Osteocyte (in vitro differentiated cells): ENCODE results near the gene MTUS2. TPM values are rescaled to one million over a fixed set of nuclear protein-coding genes. Genes with fewer than 3 reads are reported as not detected.
"Not testable (repeated sequence)": the region's sequence is repeated elsewhere in the genome, so short reads cannot be mapped to it uniquely, and the experiment has no call there.

ENCODE experiments used
- DNase-seq: peaks from one replicate; pipeline ENCODE4 v3.0.0; 2021; ENCODE audit warnings: mixed read lengths; ENCODE audit not compliant: unreplicated experiment; ENCODE audit errors: extremely low spot score
- H3K27ac Mint-ChIP-seq: one replicate; pipeline ENCODE4 v1.8.0; 2021; ENCODE audit warnings: mild to moderate bottlenecking, mixed read lengths; ENCODE audit not compliant: unreplicated experiment
- H3K27me3 Mint-ChIP-seq: one replicate; pipeline ENCODE4 v1.8.0; 2021; ENCODE audit warnings: mixed read lengths; ENCODE audit not compliant: unreplicated experiment
- H3K36me3 Mint-ChIP-seq: one replicate; pipeline ENCODE4 v1.8.0; 2021; ENCODE audit warnings: mixed read lengths; ENCODE audit not compliant: unreplicated experiment
- H3K4me1 Mint-ChIP-seq: one replicate; pipeline ENCODE4 v1.8.0; 2021; ENCODE audit warnings: mixed read lengths; ENCODE audit not compliant: unreplicated experiment
- H3K4me3 Mint-ChIP-seq: one replicate; pipeline ENCODE4 v1.8.0; 2021; ENCODE audit warnings: mild to moderate bottlenecking, moderate library complexity, mixed read lengths; ENCODE audit not compliant: unreplicated experiment
- H3K9me3 Mint-ChIP-seq: one replicate; pipeline ENCODE4 v1.8.0; 2021; ENCODE audit warnings: mixed read lengths; ENCODE audit not compliant: unreplicated experiment
- CTCF ChIP-seq: fragments of 200-600 bp; sonication (generic); IDR thresholded peaks from 2 replicates; pipeline ENCODE4 v1.5.0; 2021; ENCODE audit warnings: antibody characterized with exemption, mild to moderate bottlenecking, moderate library complexity
- total RNA-seq: library from RNA; stranded (reverse); gene quantifications from 2 replicates; pipeline ENCODE4 v1.2.1, GENCODE V29; 2021

The MTUS2 gene
- total RNA-seq, 1 donor from 2014 or later, result 0.05 TPM

GRCh38 chr13:29187584-29187983, 367.4 kb downstream of the MTUS2 start:
- Mint-ChIP-seq H3K4me1 (no peaks in the 10 kb centered on the region), H3K27me3 (no peaks in the 10 kb centered on the region), H3K9me3 (peaks cover 38% of the 10 kb centered on the region), H3K4me3 (no peak overlapping the region), H3K27ac (no peak overlapping the region), H3K36me3 (no peaks in the 10 kb centered on the region)
- no peak for TF ChIP-seq CTCF
- no peak for DNase-seq

- no peak overlapping the region for H3K27ac Mint-ChIP-seq
- no peaks in the 10 kb centered on the region for H3K27me3 Mint-ChIP-seq
- H3K36me3 Mint-ChIP-seq, result no peaks in the 10 kb centered on the region
- no peak for DNase-seq
- no peak for TF ChIP-seq CTCF
- no peaks in the 10 kb centered on the region for H3K4me1 Mint-ChIP-seq
- peaks cover 21% of the 10 kb centered on the region for H3K9me3 Mint-ChIP-seq
- H3K4me3 Mint-ChIP-seq, result no peak overlapping the region
These were observed 370.2 kb downstream of the MTUS2 start for GRCh38 chr13:29190298-29190697.

GRCh38 chr13:29193083-29193482, 372.9 kb downstream of the MTUS2 start:
- Mint-ChIP-seq H3K27me3 (no peaks in the 10 kb centered on the region), H3K4me3 (no peak overlapping the region), H3K9me3 (peaks cover 23% of the 10 kb centered on the region), H3K4me1 (no peaks in the 10 kb centered on the region), H3K36me3 (no peaks in the 10 kb centered on the region), H3K27ac (no peak overlapping the region)
- DNase-seq, result no peak
- no peak for TF ChIP-seq CTCF

GRCh38 chr13:29195456-29195855, 375.3 kb downstream of the MTUS2 start:
- Mint-ChIP-seq H3K4me1 (no peaks in the 10 kb centered on the region), H3K27me3 (no peaks in the 10 kb centered on the region), H3K9me3 (peaks cover 34% of the 10 kb centered on the region)

GRCh38 chr13:29196409-29197074, 376.4 kb downstream of the MTUS2 start:
- H3K27ac Mint-ChIP-seq, result no peak overlapping the region
- TF ChIP-seq CTCF, result no peak
- DNase-seq, result no peak
- H3K27me3 Mint-ChIP-seq, result no peaks in the 10 kb centered on the region
- H3K4me3 Mint-ChIP-seq, result no peak overlapping the region
- H3K4me1 Mint-ChIP-seq, result no peaks in the 10 kb centered on the region
- H3K9me3 Mint-ChIP-seq, result peaks cover 40% of the 10 kb centered on the region
- H3K36me3 Mint-ChIP-seq, result no peaks in the 10 kb centered on the region

More at GRCh38 chr13:29195456-29195855, 375.3 kb downstream of the MTUS2 start:
- Mint-ChIP-seq H3K36me3 (no peaks in the 10 kb centered on the region), H3K27ac (no peak overlapping the region), H3K4me3 (no peak overlapping the region)
- DNase-seq, result no peak
- TF ChIP-seq CTCF, result no peak

GRCh38 chr13:29202753-29203152, 382.6 kb downstream of the MTUS2 start:
- not testable (repeated sequence) for H3K27me3 Mint-ChIP-seq, H3K4me1 Mint-ChIP-seq, H3K36me3 Mint-ChIP-seq, DNase-seq, H3K4me3 Mint-ChIP-seq, H3K27ac Mint-ChIP-seq
- peaks cover 39% of the 10 kb centered on the region for H3K9me3 Mint-ChIP-seq
